Measurements from ENCODE around the gene ARGLU1.

The ARGLU1 gene

GRCh38 chr13:106588367-106588766 lies 20.4 kb upstream of the ARGLU1 start:
- no peak overlapping the region for H3K27ac ChIP-seq (ENCODE audit: low read depth, low read length)
- H3K4me3 ChIP-seq (ENCODE audit: low read depth, low read length), result no peak overlapping the region
- H3K36me3 ChIP-seq (ENCODE audit: control insufficient read depth in 1 of 2, insufficient read depth in 2 of 2, low read length in 2 of 2), result no peaks in the 10 kb centered on the region
- H3K9me3 ChIP-seq (ENCODE audit: insufficient read depth, low read depth, low read length), result peaks cover 5% of the 10 kb centered on the region
- no peak overlapping the region for H3K4me2 ChIP-seq (ENCODE audit: low read length)
- no peak overlapping the region for H2AFZ ChIP-seq (ENCODE audit: insufficient read depth, low read length, poor library complexity)
- no peak for DNase-seq
- H2BK12ac ChIP-seq (ENCODE audit: low read length), result no peak overlapping the region
- H3K79me1 ChIP-seq (ENCODE audit: low read length), result no peaks in the 10 kb centered on the region
- no peak overlapping the region for H3K14ac ChIP-seq (ENCODE audit: low read length)
- no peak overlapping the region for H2BK5ac ChIP-seq (ENCODE audit: low read depth, low read length, poor library complexity)
- no peak overlapping the region for H2AK5ac ChIP-seq (ENCODE audit: low read length)
- H3K4ac ChIP-seq (ENCODE audit: low read depth, low read length), result no peak overlapping the region
- H3K9ac ChIP-seq (ENCODE audit: low read length), result peak overlapping the region; percentile 33
- no peak overlapping the region for H4K91ac ChIP-seq (ENCODE audit: low read depth, low read length)
- H2BK120ac ChIP-seq (ENCODE audit: insufficient read depth, low read length, poor library complexity), result no peak overlapping the region
- no peak overlapping the region for H4K12ac ChIP-seq (ENCODE audit: low read depth, low read length)
- H3K4me1 ChIP-seq (ENCODE audit: control insufficient read depth in 1 of 2, insufficient read depth in 2 of 2, low read length in 2 of 2), result no peaks in the 10 kb centered on the region
- H3K18ac ChIP-seq (ENCODE audit: low read length), result no peak overlapping the region
- H3K23ac ChIP-seq (ENCODE audit: low read length), result no peak overlapping the region
- no peaks in the 10 kb centered on the region for H3K27me3 ChIP-seq (ENCODE audit: insufficient read depth, low read length)
- no peak overlapping the region for H4K8ac ChIP-seq (ENCODE audit: low read depth, low read length)
- WGBS (ENCODE audit: extremely low coverage, insufficient coverage, insufficient read length), result no CpG with 5 or more reads among the region's 4 CpGs
- H3K79me2 ChIP-seq (ENCODE audit: control insufficient read depth, insufficient read depth, low read length, poor library complexity), result no peaks in the 10 kb centered on the region

- H3K27ac ChIP-seq (ENCODE audit: low read depth, low read length), result no peak overlapping the region
- no peak overlapping the region for H2BK12ac ChIP-seq (ENCODE audit: low read length)
- no peak overlapping the region for H4K12ac ChIP-seq (ENCODE audit: low read depth, low read length)
- no peak overlapping the region for H2AFZ ChIP-seq (ENCODE audit: insufficient read depth, low read length, poor library complexity)
- H3K18ac ChIP-seq (ENCODE audit: low read length), result no peak overlapping the region
- no peak overlapping the region for H2BK5ac ChIP-seq (ENCODE audit: low read depth, low read length, poor library complexity)
- WGBS (ENCODE audit: extremely low coverage, insufficient coverage, insufficient read length), result no CpG with 5 or more reads among the region's 3 CpGs
- H3K36me3 ChIP-seq (ENCODE audit: control insufficient read depth in 1 of 2, insufficient read depth in 2 of 2, low read length in 2 of 2), result no peaks in the 10 kb centered on the region
- no peaks in the 10 kb centered on the region for H3K79me2 ChIP-seq (ENCODE audit: control insufficient read depth, insufficient read depth, low read length, poor library complexity)
- no peak overlapping the region for H4K8ac ChIP-seq (ENCODE audit: low read depth, low read length)
- H3K23ac ChIP-seq (ENCODE audit: low read length), result no peak overlapping the region
- H3K14ac ChIP-seq (ENCODE audit: low read length), result no peak overlapping the region
- H3K4me2 ChIP-seq (ENCODE audit: low read length), result no peak overlapping the region
- peaks cover 5% of the 10 kb centered on the region for H3K9me3 ChIP-seq (ENCODE audit: insufficient read depth, low read depth, low read length)
- no peaks in the 10 kb centered on the region for H3K4me1 ChIP-seq (ENCODE audit: control insufficient read depth in 1 of 2, insufficient read depth in 2 of 2, low read length in 2 of 2)
- no peak overlapping the region for H3K4me3 ChIP-seq (ENCODE audit: low read depth, low read length)
- no peak overlapping the region for H3K4ac ChIP-seq (ENCODE audit: low read depth, low read length)
- no peak overlapping the region for H2BK120ac ChIP-seq (ENCODE audit: insufficient read depth, low read length, poor library complexity)
- no peaks in the 10 kb centered on the region for H3K27me3 ChIP-seq (ENCODE audit: insufficient read depth, low read length)
- no peak overlapping the region for H3K9ac ChIP-seq (ENCODE audit: low read length)
- no peaks in the 10 kb centered on the region for H3K79me1 ChIP-seq (ENCODE audit: low read length)
- no peak for DNase-seq
- H2AK5ac ChIP-seq (ENCODE audit: low read length), result no peak overlapping the region
- H4K91ac ChIP-seq (ENCODE audit: low read depth, low read length), result no peak overlapping the region
Observed at GRCh38 chr13:106587787-106588186, 19.9 kb upstream of the ARGLU1 start.

- no peaks in the 10 kb centered on the region for H3K79me2 ChIP-seq (ENCODE audit: control insufficient read depth, insufficient read depth, low read length, poor library complexity)
- H3K9me3 ChIP-seq (ENCODE audit: insufficient read depth, low read depth, low read length), result peaks cover 5% of the 10 kb centered on the region
- H4K8ac ChIP-seq (ENCODE audit: low read depth, low read length), result no peak overlapping the region
- H4K12ac ChIP-seq (ENCODE audit: low read depth, low read length), result no peak overlapping the region
- H3K23ac ChIP-seq (ENCODE audit: low read length), result no peak overlapping the region
- H3K4me1 ChIP-seq (ENCODE audit: control insufficient read depth in 1 of 2, insufficient read depth in 2 of 2, low read length in 2 of 2), result no peaks in the 10 kb centered on the region
- H2AK5ac ChIP-seq (ENCODE audit: low read length), result no peak overlapping the region
- no peak for DNase-seq
- H3K4me3 ChIP-seq (ENCODE audit: low read depth, low read length), result no peak overlapping the region
- no peak overlapping the region for H3K9ac ChIP-seq (ENCODE audit: low read length)
- H3K27me3 ChIP-seq (ENCODE audit: insufficient read depth, low read length), result no peaks in the 10 kb centered on the region
- H2AFZ ChIP-seq (ENCODE audit: insufficient read depth, low read length, poor library complexity), result no peak overlapping the region
- H2BK5ac ChIP-seq (ENCODE audit: low read depth, low read length, poor library complexity), result no peak overlapping the region
- no peak overlapping the region for H3K27ac ChIP-seq (ENCODE audit: low read depth, low read length)
- H2BK12ac ChIP-seq (ENCODE audit: low read length), result no peak overlapping the region
- H2BK120ac ChIP-seq (ENCODE audit: insufficient read depth, low read length, poor library complexity), result no peak overlapping the region
- no peaks in the 10 kb centered on the region for H3K79me1 ChIP-seq (ENCODE audit: low read length)
- H4K91ac ChIP-seq (ENCODE audit: low read depth, low read length), result no peak overlapping the region
- no peak overlapping the region for H3K14ac ChIP-seq (ENCODE audit: low read length)
- H3K36me3 ChIP-seq (ENCODE audit: control insufficient read depth in 1 of 2, insufficient read depth in 2 of 2, low read length in 2 of 2), result no peaks in the 10 kb centered on the region
- no peak overlapping the region for H3K4me2 ChIP-seq (ENCODE audit: low read length)
- WGBS (ENCODE audit: extremely low coverage, insufficient coverage, insufficient read length), result no CpG with 5 or more reads among the region's 4 CpGs
- H3K18ac ChIP-seq (ENCODE audit: low read length), result no peak overlapping the region
- no peak overlapping the region for H3K4ac ChIP-seq (ENCODE audit: low read depth, low read length)
Observed at GRCh38 chr13:106586648-106587166, 18.8 kb upstream of the ARGLU1 start.

GRCh38 chr13:106581225-106581624 lies 13.3 kb upstream of the ARGLU1 start:
- no peaks in the 10 kb centered on the region for H3K4me1 ChIP-seq (ENCODE audit: control insufficient read depth in 1 of 2, insufficient read depth in 2 of 2, low read length in 2 of 2)
- H3K9ac ChIP-seq (ENCODE audit: low read length), result no peak overlapping the region
- no CpG with 5 or more reads among the region's 4 CpGs for WGBS (ENCODE audit: extremely low coverage, insufficient coverage, insufficient read length)
- no peak overlapping the region for H2AK5ac ChIP-seq (ENCODE audit: low read length)
- H3K9me3 ChIP-seq (ENCODE audit: insufficient read depth, low read depth, low read length), result peaks cover 9% of the 10 kb centered on the region
- no peaks in the 10 kb centered on the region for H3K79me2 ChIP-seq (ENCODE audit: control insufficient read depth, insufficient read depth, low read length, poor library complexity)
- H4K8ac ChIP-seq (ENCODE audit: low read depth, low read length), result no peak overlapping the region
- no peak overlapping the region for H3K14ac ChIP-seq (ENCODE audit: low read length)
- no peaks in the 10 kb centered on the region for H3K79me1 ChIP-seq (ENCODE audit: low read length)
- H2AFZ ChIP-seq (ENCODE audit: insufficient read depth, low read length, poor library complexity), result no peak overlapping the region
- H2BK120ac ChIP-seq (ENCODE audit: insufficient read depth, low read length, poor library complexity), result no peak overlapping the region
- H3K23ac ChIP-seq (ENCODE audit: low read length), result no peak overlapping the region
- H3K27me3 ChIP-seq (ENCODE audit: insufficient read depth, low read length), result no peaks in the 10 kb centered on the region
- no peak overlapping the region for H3K4ac ChIP-seq (ENCODE audit: low read depth, low read length)
- H4K91ac ChIP-seq (ENCODE audit: low read depth, low read length), result no peak overlapping the region
- H3K27ac ChIP-seq (ENCODE audit: low read depth, low read length), result no peak overlapping the region
- no peak for DNase-seq
- H3K4me3 ChIP-seq (ENCODE audit: low read depth, low read length), result peak overlapping the region; percentile 30
- no peak overlapping the region for H3K18ac ChIP-seq (ENCODE audit: low read length)
- H3K4me2 ChIP-seq (ENCODE audit: low read length), result no peak overlapping the region
- no peak overlapping the region for H4K12ac ChIP-seq (ENCODE audit: low read depth, low read length)
- H2BK12ac ChIP-seq (ENCODE audit: low read length), result no peak overlapping the region
- no peak overlapping the region for H2BK5ac ChIP-seq (ENCODE audit: low read depth, low read length, poor library complexity)
- no peaks in the 10 kb centered on the region for H3K36me3 ChIP-seq (ENCODE audit: control insufficient read depth in 1 of 2, insufficient read depth in 2 of 2, low read length in 2 of 2)

Data from trophoblast cell (in vitro differentiated cells and primary cell).